GM19452 (cell line): ENCODE data around the gene SMIM17.
"Not testable (repeated sequence)": the region's sequence is repeated elsewhere in the genome, so short reads cannot be mapped to it uniquely, and the experiment has no call there.

Experiments used
- ATAC-seq: cut with Tn5 transposase; IDR thresholded peaks from one replicate; pipeline ENCODE4 v1.9.1; 2021; ENCODE audit not compliant: unreplicated experiment

The SMIM17 gene

DNA sequence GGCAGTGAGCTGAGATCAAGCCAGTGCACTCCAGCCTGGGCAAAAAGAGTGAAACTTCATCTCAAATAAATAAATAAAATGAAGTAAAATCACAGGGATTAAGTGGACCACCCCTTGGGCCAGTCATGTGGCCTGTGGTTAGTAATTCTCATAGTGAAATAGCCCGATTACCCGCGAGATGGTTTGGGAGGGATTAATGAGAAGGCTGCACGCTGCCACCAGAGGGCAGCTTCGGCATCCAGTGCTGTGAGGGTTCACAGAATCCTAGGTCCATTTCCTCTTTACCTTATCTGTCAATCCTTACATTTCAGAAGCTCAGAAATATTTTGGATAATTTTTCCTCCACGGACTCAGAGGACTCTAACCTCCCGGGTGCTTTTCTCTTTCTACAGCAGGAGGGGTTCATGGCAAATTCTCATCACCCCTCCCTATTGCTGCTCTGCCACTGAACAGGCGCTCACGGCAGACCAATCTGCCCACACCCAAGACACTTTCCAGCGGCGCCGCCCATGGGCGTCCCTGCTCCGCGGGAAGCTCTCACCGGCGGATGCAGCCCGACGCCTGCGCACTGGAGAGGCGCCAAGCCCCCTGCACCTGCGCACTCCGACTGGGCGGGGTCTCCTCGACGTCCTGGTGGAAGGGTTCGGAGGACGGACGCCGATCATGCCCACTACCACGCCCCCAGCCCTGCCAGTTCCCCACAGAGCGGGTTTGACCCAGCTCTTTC, 17.6 kb downstream of the SMIM17 start:
- no peak for ATAC-seq

DNA sequence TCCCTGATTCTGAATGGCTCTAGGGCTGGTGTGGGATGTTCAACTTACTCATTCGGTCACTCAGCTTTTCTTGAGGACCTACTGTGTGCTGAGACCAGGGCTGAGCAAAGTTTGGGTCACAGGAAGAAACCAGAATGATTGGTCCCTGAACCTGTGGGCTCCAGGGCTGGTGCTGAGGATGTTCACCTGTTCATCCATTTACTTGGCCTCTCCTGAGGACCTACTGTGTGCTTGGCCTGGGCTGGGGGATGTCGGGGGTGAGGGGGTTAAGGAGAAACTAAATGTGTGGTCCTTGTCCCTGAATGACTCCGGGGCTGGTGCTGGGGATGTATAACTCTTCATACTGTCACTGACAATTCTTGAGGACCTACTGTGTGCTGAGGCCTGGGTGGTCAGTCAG, 18.3 kb downstream of the SMIM17 start:
- no peak for ATAC-seq

DNA sequence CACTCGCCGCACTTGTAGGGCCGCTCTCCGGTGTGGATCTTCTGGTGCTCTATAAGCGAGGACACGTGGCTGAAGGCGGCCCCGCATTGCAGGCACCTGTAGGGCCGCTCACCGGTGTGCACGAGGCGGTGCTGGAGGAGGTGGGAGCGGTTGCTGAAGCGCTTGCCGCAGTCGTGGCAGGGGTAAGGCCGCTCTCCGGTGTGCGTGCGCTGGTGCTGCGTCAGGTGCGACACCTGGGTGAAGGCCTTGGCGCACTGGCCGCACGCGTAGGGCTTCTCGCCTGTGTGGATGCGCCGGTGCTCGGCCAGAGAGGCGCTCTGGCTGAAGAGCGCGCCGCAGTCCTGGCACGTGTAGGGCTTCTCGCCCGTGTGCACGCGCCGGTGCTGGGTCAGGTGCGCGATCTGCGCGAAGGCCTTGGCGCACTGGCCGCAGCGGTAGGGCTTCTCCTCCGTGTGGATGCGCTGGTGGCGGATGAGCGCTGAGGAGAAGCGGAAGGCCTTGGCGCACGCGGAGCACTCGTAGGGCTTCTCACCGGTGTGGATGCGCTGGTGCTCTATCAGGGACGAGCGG, 21.1 kb downstream of the SMIM17 start:
- no peak for ATAC-seq

GRCh38 chr19:56664511-56664910, 21.6 kb downstream of the SMIM17 start:
- ATAC-seq: no peak

- no peak for ATAC-seq
Measured at GRCh38 chr19:56667311-56667870, 24.4 kb downstream of the SMIM17 start.

DNA sequence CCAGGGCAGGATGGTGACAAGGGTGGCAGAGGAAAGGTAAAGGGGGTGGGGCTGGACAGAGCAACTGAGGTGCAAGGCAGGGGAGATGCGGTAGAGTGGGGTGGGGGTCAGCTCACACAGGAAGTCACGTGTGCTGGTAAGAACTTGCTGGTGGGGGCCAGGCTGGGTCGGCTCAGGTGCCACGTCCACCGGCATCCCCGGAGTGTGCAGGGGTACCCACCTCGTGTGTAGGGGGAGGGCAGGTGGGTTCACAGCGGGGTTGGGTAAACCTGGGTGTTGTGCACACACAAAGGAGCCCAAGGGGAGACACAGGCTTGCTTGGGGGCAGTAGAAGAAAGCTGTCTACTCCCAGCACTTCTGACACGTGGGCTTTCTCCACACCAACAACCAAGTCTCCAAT, 25.7 kb downstream of the SMIM17 start:
- no peak for ATAC-seq

DNA sequence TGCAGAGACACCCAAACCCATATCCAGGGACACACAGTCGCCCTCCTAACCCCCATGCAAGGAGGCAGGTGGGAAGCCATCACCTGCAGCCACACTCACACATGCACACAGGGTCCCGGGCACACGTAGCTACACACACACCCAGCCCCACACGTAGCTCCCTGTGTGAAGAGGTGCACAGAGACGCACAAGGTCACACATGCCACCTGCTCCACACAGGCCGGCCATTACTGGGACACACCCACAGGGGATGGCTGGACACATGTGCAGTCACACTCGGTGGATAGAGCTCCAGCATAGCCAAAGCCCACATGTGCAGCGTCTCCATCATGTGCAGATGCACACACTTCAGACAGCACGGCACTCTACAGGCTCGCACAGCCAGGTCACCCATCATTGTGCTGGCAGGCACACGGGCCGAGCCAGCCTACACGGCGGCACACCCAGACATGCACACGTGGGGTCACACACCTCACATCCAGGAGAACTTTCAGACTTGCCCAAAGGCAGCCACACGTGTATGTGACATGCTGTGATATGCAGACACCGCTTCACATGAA, 27.5 kb downstream of the SMIM17 start:
- ATAC-seq: no peak

DNA sequence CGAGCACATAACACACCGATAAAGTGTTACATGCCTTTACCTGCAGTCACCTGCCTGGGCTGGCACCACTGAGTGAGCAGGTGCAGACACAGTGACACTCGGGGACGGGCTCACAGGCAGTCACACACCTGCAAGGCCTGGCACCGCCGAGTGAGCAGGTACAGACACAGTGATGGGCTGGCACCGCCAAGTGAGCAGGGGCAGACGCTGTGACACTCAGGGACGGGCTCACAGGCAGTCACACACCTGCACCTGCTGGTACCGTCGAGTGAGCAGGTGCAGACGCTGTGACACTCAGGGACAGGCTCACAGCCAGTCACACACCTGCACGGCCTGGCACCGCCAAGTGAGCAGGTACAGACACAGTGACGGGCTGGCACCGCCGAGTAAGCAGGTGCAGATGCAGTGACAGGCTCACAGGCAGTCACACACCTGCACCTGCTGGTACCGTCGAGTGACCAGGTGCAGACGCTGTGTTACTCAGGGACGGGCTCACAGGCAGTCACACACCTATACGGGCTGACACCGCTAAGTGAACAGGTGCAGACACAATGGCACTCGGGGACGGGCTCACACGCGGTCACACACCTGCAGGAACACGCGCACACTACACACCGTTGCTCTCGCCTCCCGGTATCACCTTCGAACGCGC, 28.1 kb downstream of the SMIM17 start:
- no peak for ATAC-seq

DNA sequence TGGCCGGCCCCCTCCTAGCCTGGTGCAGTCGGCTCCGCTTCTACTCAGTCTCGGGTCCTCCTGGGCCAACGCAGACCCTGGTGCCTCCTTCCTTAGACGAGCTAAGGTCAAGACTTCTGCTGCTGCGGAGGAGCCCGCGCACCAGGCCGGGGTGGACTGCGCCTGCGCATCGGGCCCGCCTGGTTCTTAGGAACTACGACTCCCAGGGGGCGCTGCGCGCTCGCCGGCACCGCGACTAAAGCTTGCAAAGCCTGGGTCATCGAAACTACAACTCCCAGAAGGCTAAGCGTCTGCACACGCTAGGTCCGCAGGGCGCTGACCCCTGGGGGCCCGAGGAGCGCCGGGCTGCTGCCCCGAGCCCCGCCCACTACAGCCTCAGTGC, 28.6 kb downstream of the SMIM17 start, which contains the start of gene ZNF835:
Gene ZNF835 (minus strand): TSS at position 145 of the 382 bp plus-strand sequence. CDS start 6,559 bp downstream, outside the sequence.
- ATAC-seq: no peak

GRCh38 chr19:56672610-56673009, 29.7 kb downstream of the SMIM17 start:
- ATAC-seq: not testable (repeated sequence)

GRCh38 chr19:56678205-56678604, 35.2 kb downstream of the SMIM17 start:
- ATAC-seq: no peak

DNA sequence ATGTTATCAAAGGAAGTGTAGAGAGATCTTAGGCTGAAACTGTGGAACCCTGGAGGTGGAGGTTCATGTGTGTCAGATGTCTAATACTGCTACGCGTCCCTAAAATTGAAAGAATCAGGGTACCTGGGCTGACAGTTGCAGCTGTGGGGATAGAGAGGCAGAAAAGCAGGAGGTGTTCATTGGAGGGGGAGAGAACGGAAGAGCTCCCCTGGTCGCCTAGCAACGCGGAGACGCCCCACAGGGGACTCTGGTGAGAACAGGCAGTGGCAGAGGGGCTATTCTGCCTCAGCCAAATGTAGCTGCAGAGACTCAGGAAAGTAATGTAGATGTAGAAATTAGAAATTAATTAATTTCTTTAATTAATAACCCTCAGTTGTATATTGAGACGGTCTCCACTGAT, 38.7 kb downstream of the SMIM17 start:
- no peak for ATAC-seq

DNA sequence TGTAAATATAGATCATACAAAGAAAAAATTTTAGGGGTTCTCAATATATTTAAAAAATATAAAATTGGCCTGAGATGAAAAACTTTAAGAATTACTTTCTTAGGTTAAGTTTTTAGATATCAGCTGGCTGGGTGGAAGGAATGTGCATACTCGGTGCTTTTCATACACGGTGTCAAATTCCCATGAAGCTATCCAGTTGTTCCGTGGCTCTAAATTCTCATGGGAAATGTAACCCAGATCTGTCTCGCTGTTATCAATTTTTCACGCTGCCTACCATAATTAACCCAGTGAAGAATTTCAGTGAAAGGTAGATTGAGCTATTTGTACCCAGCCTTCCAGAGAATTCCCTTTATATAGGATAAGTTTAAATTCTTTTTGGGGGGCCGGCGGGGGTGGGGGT, 40.2 kb downstream of the SMIM17 start:
- ATAC-seq: no peak

DNA sequence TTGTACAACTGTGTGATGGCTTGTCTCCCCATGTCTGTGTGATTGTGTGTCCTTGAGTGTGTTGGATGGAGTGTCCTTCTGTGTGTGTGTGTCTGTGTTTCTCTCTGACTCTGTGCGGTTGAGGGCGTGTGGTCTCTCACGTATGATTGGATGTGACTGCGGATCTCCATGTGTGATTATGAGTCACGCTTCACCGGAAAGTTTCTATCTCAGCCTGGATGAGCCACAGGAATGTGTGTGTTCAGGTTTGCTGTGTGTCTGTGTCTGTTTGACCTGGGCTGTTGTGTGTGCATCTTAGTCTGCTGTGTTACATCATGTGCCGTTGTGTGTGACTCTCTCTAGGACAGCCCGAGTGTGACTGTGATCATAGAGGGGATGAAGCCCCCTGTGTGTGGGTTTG, 44.1 kb downstream of the SMIM17 start:
- no peak for ATAC-seq

DNA sequence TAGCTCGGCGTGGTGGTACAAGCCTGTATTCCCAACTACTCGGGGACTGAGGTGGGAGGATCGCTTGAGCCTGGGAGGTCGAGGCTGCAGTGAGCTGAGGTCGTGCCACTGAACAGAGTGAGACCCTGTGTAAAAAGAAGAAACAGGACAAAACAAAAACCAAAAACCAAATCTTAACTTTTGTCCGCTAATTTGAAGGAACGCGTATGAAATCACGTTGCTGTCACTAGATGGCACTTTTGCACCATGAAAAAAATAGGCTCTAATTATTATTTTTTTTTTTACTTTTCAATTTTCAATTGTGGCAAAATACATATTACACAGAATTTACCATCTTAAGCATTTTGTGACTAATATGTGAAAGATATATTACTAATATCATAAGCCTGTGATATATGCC, 46.2 kb downstream of the SMIM17 start:
- ATAC-seq: no peak

DNA sequence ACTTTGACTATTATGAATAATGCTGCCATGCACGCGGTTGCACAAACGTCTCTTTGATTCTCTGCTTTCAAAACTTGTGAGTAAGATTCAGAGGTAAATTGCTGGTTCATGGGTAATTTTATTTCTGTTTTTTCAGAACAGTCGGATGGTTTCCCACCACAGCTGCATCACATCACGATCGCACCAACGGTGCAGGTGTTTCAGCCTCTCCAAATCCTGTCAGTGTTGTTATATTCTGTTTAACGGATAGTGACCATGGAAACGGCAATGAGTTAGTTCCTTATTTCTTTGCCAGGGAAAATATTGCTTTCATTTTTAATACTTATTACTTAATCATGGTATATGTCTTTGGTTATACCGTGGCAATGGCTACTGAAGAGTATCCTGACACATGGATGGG, 47.7 kb downstream of the SMIM17 start:
- no peak for ATAC-seq

DNA sequence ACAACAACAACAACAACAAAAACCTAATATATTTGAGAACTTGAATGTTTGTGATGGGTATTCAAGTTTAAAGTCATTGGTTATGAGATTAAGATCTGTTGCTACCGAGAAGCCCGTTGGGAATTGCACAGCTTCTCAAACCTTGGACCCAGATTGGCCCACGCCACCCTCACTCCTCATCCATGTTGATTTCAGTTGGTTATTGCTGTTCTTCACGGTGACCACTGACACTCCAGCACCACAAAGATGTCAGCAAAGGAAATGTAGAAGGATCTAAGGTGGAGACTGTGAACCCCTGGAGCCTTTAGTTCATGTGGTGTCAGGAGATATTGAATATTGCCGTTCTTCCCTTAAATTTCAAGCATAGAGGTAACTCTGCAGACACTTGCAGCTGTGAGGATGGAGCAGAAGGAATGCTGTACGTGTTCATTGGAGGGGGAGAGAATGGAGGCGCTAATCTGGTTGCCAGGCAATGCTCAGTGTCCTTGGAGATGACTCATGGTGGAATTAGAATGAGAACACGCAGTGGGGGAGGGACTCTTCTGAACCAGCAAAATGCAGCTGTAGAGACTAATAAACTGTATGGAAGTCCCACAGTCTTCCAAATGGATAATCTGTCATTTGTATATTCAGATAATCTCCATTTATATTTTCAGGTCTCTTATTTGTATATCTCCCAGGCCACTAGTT, 49.4 kb downstream of the SMIM17 start:
- ATAC-seq: no peak

DNA sequence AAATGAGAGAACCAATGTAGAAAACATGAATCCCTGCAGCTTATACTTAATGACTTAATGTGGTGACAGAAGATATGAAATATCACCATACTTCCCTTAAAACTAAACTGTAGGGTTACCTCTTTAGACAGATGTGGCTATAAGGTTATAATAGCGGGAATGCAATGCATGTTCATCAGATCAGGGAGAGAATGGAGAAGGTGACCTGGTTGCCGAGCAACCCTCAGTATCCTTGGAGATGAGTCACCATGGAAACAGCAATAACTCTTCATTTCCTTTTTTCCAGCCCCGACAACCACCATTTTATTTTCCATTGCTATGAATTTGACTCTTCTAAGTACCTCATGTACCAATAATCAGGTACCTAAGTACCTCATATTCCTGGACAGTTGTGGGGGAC, 56.6 kb downstream of the SMIM17 start:
- no peak for ATAC-seq

DNA sequence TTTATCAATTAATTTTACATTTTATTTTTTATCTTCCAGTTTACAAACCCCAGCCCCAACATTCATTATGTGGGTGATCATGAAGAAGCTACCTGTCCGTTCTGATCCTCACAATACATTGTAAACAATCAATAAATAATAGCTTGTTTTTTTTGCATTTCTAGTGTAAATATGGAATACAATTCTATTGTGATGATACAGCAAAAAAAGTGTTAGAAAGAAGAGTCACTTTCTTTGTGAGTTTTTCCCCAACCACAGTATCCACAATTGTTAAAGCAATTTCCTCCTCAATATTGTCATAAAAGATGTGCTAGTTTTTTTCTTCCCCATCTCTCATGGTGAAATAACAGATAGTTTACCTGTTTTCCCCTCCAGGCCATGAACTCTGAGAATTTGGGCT, 58.9 kb downstream of the SMIM17 start:
- ATAC-seq: no peak

GRCh38 chr19:56705939-56706338, 63.0 kb downstream of the SMIM17 start:
- ATAC-seq: no peak
